ENCODE measurements around the gene SMAD6.

SMAD6 gene

DNA sequence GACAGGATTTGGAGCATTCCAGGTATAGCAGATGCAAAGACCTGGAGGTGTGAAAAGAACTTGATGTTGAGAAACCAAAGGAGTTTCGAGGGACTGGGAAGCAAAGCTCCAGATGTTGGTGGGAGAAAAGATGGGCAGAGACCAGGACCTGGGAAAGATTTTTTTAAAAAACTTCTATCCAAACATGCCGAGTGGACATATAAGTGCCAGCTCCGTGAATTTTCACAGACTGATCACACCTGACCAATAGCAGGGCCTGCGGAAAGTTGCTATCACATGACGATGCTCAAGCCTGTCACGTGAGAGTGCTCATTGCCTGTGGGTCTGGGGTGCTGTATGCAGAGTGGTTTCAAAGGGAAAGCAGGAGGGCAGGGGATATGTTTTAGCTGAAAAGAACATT, 19.9 kb downstream of the SMAD6 start:
- no peak for DNase-seq

DNA sequence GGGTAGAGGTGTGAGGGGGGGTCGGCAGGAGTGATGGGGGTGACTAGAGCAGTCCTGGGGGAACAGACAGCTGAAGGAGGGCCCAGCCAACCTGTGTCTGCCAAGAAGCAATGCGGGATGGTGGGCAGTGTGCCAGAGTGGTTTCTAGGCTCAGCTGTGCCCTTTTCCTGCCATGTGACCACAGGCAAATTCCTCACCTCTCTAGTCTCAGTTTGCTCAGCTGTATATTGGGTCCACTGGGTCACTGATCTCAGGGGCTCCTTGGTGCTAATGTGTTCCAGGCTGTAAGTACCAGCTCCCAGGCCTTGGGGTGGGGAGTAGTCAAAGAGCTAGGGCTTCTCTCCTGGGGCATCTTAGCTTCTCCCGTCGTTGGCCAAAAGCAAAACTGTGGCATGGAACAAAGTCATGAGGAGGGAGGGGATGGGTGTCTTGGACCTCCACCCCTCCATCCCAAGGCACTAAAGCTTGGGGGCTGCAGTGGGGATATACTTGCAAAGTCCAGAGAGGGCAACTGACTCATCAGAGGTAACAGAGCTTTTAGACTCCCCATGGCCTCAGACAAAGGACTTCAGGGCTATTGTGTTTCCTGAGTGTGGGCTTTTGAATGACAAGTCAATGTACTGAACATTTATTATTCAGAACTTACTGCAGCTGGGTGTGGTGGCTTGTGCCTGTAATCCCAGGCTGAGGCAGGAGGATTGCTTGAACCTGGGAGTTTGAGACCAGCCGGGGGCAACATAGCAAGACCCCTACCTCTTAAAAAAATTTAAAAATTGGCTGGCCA, 20.9 kb downstream of the SMAD6 start:
- DNase-seq, result no peak

DNA sequence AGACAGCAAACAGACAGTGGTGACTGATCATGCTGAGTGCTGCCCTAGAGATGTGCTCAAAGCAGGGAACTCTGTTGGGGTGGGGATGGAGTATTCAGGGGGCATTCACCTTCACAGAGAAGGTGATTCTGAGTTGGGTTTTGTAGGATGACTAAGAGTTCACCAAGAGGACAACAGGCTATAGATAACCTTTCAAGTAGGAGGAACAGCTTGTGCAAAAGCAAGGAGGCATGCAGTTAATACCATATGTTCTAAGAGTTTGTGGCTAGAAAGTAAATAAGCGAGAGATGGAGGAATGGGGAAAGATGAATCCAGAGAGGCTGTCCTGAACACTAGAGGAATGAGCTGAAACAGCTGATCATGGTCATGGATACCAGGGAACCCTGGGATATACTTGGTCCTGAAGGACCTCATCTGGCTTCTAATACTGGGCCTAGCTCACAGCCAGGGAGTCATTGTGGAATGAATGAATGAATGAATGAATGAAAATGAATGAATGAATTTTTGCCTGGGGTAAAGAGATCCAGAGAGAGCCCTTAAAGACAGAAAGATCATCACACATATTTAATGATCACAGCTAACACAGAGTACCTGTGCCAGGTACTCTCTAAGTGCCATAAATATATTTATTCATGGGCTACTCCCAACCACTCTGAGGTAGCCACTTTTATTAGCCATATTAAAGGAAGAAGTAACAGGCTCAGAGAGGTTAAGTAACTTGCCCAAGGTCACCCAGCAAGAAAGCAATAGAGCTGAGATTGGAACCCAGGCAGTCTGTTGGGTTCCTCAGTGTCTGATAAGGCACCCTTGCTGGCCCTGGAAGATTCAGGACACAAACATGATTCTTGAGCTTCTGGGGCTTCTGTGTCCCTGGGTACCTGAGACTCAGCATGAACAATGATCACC, 22.0 kb downstream of the SMAD6 start:
- DNase-seq, result no peak

DNA sequence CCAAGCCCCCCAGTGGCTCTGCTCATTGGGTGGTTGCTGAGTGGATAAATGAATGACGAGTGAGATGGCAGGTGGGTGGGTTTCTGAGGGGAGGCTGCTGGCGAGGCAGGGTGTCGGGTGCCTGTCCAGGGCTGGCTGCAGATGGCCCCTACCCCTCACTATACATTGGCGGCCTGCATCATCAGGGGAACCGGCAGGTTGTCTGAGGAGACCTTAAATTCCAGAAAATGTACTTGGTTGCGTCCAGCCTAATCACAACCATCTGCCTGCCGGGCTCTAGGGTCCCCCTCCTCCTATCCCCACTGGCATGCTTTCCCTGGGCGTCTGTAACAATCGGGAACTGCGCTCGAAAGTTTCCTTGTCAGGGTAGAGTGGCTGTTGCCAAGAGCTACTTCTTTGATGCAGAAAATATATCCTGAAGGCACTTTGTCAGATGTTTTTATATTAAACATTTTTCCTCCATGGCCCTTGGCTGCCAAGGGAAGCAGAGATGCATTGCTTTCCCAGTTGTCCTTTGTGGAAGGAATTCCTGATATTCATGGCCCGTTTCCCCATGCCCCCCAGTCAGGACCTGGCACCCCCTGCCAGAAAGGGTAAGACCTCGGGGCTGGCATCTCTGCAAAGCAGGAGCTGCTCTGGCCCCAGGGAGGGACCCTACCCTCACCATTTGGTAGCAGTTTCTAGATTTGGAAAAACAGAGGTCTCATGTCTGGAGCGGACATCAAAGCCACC, 22.9 kb downstream of the SMAD6 start:
- no peak for DNase-seq

DNA sequence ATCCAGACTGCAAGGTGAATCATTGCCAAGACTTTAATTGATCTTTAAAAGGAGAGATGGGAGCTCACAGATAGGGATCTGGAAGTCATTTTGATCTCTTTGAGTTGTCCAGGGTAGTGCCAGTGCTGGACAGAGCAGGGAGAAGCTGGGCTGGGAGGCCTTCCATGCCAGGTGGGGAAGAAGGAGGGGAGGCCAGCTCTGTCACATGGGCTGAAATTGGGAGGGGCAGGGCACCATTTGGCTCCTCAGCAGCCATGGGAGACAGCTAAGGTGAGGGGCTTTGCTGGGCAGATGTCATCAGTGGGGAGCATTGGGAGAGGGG, 23.4 kb downstream of the SMAD6 start:
- DNase-seq, result no peak

DNA sequence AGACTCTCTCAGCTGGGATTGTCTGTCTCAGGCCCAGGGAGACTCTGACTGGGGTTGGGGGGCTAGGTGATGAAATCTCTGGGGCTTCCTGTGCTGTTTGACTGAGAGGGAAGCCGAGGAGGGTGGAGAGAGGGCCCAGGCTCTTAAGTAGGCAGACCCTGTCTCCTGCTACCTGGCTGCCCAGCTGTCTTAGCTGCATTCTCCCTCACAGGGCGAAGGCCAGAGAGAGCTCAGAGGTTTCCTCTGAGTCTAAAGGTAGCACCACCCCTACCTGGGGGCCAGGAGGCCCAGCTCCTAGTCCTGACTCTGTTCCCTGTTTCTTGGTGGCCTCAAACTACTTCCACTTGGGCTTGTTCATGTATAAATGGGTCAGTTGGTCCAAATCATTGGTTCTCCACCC, 24.4 kb downstream of the SMAD6 start:
- DNase-seq, result no peak

DNA sequence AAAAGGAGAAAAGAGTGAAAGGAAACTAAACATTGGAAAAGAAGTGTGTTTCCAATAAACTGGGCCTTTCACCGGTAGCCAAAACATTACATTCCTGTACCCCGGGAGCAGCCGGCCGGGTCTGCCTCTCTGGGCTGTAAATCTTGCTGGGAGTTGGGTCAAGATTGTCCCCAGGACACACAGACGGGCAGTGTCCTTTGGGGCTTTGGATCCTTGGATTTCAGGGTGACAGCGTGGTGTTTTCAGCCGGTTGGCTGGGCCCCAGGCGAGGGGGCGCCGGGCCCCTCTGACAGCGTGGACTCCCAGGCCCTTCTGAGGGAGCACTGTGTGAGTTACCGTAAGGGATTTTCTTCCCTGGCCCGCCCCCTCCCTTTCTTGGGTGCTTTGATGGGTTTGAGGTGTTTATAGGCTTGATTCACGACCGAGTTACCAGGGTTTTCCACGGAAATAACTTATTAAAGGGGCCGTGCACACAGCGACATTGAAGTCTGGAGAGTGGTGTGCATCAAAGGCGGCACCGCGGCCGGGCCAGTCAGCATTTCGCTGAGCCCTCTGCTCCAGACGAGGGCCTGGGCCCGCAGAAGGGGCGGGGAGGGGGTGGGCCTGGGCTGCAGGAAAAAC, 27.4 kb downstream of the SMAD6 start:
- DNase-seq, result no peak

DNA sequence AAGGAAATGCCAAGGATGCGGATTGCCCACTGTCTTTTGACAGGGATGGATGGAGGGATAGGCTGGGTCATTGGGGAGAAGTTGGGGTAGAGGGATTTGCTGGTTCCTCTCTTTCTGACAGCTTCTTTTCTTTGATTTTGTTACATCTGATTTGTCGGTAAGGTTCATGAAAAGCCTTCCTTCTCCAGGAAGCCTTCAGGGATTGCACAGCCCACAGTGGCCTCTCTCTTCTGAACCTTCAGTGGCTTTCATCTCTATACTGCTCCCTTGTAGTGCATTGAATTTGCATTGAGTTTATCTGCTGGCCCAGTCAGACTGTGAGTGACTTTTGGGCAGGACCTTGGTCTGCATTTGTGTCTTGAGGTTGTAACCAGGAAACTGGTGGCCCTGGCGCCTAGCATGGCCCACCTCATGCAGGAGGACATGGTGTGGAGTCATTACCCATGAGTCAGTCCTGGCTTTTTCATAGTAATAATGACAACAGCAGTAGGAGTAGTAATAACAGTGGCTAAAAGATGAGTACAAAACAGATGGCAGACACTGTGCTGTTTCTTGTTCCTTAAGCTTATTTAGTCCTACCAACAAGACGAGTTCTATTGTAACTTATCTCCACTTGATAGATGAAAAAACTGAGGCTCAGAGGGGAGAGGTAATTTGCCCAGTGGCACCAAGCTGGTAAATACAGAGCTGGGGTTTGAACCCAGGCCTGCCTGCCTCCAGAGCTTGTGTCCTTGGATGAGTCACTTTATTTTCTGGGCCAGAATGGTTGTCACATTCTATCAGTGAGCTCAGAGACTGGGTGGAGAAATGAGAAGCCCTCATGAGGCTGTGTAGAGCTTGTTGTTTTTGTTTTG, 28.4 kb downstream of the SMAD6 start:
- DNase-seq, result no peak

DNA sequence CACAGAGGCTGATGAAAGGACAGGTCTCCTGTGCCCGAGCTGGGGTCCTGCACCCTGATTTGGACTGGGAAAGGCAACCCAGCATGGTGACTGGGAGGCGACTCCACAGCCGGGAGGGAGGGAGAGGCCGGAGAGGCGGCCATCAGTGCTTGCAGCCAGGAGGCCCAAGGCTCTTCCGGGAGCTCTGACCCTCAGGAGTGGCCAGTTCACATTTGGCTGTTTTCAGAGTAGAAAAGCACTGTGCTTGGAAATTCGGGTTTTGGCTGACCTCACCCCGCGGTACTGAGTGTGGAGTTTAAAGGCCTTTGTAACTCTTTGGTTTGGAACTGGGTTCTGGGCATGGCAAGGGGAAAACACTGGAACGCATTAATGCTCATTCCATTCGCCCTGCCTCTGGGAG, 31.9 kb downstream of the SMAD6 start:
- DNase-seq, result no peak

DNA sequence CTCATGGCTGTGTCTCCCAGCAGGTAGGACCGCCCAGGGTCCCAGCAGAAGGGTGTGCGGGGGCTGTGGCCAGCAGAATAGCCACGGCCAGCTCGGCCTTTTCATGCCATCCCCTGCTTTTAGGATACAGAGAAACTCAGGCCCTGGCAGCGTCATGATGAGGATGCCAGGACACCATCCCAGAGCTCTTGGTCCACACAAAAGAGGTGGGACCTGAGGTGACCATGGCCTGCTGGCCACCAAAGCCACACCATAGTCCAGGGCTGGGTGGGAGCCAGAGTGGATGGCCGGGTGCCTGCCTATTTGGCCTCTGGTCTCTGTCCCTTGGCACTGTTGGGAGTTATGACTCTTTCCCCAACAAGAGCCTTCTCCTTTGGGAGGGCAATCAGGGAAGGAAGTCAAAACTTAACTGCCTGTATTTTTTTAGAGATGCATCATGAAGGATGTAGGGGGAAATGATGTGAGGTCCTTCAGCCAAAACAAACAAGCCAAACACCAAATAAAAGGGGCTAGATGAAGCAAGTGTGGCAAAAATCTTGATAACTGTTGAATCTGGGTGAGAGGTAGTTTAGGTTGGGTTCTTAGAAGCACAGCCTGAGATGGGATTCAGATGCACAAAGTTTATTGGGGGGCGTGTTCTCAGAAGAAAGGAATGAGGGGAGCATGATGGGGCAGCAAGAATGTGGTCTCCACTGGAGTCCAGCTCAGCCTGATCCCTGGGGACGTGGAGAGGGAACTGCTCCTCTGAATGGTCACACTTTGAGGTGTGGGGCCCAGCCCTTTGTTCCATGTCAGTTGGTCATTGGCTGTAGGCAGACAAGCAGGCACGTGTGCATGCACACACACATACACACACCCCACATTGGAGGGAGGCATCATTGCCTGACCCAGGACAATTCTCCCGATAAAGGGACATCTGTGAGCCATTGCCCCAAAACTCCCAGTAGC, 33.2 kb downstream of the SMAD6 start:
- DNase-seq, result no peak

DNA sequence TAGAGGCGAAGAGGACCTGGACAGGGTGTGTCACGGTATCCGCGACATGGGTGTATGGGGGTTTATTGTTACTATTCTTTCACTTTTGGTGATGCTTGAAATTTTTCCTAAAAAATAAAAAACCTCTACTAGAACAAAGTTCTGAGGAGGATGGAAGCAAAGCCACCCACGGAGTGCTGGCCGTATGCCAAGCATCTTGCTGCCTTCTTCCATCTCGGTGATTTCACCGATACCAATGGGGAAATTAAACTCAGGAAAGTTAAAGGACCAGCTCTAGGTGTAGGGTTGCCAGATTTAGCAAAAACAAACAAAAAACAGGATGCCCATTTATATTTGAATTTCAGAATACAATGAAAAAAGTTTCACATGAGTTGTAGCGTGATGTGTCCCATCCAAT, 33.9 kb downstream of the SMAD6 start:
- no peak for DNase-seq

DNA sequence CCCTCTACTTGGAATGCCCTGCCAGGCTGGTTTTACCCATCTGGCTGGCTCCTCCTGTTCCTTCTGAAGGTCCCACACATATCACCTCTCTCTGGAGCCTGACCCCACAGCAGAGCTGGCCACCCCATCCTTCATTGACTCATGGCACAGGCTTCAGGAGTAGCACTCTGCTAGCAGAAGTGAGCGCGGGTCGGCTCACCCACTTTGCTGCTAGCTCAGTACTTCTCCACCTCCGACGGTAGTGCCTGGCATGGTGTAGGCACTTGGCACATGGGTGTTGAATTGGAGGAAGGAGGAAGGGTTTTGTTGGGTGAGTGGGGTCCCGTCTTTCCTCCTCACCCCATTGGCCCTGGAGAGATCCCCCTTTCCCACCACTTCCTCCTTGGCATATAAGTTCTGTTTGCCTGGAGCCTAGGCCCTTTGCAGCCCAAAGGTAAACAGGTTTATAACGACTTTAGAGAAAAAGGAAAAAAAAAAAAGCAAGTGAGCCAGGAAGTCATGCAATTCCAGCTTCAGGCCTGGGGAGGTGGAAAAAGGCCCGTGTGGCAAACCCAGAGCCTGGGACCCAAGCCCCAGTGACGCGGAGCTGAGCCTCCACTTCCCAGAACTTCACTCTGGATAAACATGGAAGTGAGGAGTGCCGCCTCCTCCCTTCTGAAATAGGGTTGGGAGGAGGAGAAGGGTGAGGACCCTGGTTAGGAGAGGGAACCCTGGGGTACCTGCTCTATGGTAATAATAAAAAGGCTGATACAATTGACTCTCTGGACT, 35.4 kb downstream of the SMAD6 start:
- no peak for DNase-seq

DNA sequence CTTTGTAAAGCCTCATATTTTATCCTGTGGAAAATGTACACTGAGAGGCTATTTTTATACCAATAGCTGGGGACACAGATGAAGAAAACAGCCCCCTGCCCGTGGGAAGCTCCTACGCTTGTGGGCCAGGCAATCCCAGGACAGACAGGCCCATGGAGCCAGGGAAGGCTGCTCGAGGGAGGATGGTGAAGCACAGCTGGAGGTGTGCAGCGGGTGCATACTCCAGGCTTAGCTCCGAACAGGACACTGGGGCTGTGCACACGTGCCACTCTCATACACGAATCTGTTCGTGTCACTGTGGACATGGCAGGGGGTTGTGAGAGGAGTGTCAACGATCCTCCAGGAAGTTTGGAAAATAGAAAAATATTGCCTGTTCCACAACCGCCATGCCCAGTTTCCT, 36.1 kb downstream of the SMAD6 start:
- no peak for DNase-seq

DNA sequence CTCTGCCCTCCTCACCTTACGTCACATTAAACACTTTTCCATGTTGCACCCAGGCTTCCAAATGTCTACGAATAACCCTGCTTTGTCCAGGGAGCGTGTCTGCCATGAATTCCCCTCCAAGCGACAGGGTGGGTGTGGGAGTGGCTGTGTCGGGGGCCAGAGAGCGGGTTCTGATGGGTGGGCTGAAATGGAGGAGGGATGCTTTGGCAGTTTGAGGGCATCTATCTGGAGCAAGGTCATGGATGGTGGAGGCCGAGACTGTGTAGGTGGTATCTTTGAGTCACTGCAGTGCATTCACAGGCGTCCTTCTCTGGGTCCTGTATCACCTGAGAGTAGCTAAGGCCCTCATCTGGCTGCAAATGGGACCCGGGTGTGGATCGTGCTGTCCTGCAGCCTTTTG, 36.6 kb downstream of the SMAD6 start:
- DNase-seq, result no peak

DNA sequence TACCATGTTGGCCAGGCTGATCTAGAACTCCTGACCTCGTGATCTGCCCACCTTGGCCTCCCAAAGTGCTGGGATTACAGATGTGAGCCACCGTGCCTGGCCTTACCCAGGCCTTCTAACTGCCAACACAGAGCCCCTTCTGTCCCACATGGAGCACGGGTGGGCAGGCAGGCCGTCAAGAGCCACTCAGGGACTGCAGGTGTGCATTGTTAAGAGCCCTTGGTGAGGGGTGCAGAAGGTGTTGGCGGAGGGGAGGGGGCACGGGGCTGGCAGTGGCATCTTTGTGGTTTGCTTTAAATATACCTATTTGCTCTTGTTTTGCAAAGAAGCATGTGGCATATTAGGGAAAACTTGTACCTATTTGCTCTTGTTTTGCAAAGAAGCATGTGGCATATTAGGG, 37.3 kb downstream of the SMAD6 start:
- DNase-seq, result no peak

DNA sequence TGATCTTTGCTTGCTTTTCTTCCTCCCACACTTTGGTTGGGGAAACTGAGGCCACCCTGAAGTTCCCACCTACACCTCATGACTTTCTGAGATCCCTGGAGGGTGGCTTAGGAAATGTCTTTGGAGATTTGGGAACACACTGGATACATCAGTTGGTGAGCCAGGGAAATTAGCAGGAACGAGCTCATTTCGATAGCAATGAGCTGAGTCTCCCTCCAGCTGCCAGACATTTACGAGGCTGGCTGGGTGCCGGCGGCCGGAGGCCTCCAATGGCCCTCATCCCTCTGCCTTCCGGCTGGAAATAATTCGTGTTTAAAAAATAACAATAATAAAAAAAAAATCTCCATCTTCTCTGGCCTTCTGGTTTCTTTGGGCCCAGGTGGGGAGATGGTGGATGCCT, 38.8 kb downstream of the SMAD6 start:
- no peak for DNase-seq

DNA sequence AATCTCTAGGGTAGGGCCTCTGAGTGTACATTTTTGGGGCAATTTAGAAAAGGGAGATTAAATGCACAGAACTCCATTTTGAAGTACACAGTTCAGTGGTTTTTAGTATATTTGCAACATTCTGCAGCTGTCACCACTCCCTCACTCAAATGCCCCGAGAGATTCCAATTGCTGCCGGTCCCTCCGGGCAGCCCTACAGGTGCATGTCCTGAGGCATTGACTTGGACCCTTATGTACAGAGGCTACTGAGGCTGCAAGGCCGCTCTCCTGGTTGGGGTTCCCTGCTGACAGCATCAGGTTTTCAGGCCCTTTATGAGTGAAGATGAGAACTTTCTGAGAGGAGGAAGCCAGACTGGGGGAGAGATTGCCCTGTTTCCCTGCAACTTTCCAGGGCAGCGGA, 39.6 kb downstream of the SMAD6 start:
- DNase-seq, result no peak

DNA sequence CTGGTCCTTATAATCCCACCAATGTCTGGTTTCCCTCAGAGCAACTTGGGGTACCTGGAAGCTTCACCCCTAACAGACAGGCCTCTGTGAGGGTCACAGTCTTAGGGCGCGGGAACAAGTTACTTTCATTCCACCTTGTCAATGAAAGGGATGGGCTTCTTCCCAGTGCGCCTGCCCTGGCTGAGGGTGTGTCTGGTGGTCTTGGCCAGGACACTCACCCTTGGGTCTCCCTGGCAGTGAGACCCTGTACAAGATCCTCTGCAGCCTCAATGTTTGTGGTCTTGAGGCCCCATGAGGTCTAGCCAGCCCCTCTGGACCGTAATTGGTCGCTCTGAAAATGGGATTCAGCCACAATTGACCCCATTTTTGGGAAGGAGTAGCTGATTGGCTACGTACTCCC, 40.2 kb downstream of the SMAD6 start:
- DNase-seq, result no peak

DNA sequence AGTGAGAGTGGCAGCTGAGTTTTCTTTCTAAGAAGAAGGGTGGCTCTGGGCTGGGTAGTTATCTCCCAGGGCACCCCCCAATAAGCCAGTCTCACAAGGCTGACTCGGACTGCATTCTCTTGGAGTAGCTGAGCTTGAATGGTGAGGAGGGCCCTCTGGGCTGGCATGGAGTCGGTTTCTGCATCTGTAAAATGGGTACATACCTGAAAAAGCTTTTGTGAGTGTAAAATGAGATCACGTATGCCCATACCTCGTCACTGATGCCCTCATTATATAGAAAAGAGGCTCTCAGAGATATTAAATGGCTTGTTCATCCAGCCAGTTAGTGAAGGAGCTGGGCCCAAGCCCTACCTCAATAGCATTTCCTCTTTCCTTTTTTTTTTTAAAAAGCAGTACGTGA, 41.2 kb downstream of the SMAD6 start:
- DNase-seq, result no peak
